ENCODE results near the gene SEPTIN1. TPM values are rescaled to one million over a fixed set of nuclear protein-coding genes. Genes with fewer than 3 reads are reported as not detected.
"Not testable (repeated sequence)": the region's sequence is repeated elsewhere in the genome, so short reads cannot be mapped to it uniquely, and the experiment has no call there.

The SEPTIN1 gene
- total RNA-seq, 1 donor, result 0.09 TPM

DNA sequence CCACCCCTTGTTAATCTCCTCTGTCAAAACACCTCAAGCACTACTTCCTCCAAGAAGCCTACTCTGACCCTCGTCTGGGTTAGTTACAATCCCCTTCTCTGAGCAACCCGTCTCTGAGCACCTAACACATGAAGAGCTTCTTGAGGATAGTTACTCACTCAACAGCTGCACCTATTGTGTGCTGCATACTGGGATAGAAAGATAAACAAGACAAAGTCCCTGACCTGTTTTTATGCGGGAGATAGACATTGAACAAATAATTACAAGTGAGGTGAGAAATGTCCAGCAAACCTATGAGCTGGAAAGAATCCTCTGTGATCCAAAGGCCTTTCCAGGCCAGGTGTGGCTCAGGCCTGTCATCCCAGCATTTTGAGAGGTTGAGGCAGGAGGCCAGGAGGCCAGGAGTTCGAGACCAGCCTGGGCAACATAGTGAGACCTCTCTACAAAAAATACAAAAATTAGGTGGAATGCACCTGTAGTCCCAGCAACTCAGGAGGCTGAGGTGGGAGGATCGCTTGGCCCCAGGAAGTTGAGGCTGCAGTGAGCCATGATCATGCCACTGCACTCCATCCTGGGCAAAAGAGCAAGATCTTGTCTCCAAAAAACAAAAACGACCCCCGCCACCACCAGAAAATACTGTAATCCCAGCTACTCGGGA lies 19.5 kb upstream of the SEPTIN1 start:
- TF ChIP-seq, protein P1, sequence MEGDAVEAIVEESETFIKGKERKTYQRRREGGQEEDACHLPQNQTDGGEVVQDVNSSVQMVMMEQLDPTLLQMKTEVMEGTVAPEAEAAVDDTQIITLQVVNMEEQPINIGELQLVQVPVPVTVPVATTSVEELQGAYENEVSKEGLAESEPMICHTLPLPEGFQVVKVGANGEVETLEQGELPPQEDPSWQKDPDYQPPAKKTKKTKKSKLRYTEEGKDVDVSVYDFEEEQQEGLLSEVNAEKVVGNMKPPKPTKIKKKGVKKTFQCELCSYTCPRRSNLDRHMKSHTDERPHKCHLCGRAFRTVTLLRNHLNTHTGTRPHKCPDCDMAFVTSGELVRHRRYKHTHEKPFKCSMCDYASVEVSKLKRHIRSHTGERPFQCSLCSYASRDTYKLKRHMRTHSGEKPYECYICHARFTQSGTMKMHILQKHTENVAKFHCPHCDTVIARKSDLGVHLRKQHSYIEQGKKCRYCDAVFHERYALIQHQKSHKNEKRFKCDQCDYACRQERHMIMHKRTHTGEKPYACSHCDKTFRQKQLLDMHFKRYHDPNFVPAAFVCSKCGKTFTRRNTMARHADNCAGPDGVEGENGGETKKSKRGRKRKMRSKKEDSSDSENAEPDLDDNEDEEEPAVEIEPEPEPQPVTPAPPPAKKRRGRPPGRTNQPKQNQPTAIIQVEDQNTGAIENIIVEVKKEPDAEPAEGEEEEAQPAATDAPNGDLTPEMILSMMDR (IDR thresholded peaks at IDR 0.05; ENCODE audit: insufficient read depth, low read length), result no peak
- DNase-seq (ENCODE audit: low read depth), result no peak
- no peak overlapping the region for H3K4me3 ChIP-seq (ENCODE audit: low read depth, low read length)

DNA sequence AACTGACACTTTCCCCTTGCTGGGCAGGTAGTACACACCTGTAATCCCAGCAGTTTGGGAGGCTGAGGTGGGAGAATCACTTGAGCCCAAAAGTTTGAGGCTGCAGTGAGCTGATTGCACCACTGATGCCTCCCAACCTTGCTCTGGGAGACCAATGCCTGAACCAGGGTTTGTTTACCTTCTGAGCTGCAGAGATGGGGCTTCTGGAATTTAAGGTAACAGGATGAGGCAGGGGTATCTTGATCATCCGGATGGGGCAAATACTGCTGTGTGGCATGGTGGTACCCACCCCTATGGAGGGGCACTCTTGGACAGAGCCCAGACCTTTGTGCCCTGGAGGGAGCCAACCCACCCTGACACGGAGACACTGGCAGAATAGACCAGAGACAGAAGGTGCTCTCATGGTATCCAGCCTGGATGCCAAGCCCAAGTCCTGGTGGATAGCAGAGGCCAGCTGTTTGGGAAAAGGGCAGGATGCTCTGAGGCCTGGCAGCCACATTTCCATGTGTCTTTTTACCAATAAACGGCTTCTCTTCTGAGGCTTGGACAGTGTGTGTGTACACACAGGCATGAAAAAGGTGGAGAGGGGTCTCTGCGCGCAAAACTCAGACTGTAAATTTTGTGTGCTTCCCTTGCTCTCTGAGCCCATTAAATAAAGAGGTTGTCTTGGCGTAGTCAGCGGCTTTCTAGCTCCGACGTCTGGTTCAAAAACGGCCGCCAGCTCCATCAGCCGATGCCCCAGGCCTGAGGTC lies 17.2 kb upstream of the SEPTIN1 start:
- H3K4me3 ChIP-seq (ENCODE audit: low read depth, low read length), result peak overlapping the region; percentile 62
- DNase-seq (ENCODE audit: low read depth), result no peak
- TF ChIP-seq, protein P1 (IDR thresholded peaks at IDR 0.05; ENCODE audit: insufficient read depth, low read length), result no peak

DNA sequence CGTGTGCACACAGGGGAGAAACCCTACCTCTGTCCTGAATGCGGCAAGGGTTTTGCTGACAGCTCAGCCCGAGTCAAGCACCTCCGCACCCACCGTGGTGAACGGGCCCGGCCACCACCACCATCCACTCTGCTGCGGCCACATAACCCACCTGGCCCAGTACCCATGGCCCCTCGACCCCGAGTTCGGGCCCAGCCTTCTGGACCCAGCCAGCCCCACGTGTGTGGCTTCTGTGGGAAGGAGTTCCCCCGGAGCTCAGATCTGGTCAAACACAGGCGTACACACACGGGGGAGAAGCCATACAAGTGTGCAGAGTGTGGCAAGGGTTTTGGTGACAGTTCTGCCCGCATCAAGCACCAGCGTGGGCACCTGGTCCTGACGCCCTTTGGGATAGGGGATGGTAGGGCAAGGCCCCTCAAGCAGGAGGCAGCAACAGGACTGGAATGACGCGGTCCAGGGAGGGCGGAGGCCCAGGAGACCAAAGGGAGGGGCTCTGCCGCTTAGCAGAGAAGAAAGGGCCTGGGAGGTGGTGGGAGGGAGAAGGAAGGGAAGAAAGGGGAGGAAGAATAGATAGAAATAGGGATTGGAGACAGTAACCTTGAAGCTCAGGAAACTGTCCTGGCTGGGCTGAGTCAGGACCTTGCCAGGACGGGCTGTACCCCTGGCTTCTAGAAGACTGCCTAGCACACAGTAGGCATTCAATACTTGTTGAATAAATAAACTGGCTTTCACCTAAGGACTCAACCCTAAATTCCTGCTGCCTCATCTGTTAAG lies 16.5 kb upstream of the SEPTIN1 start:
- TF ChIP-seq, protein P1 (IDR thresholded peaks at IDR 0.05; ENCODE audit: insufficient read depth, low read length), result no peak
- no peak overlapping the region for H3K4me3 ChIP-seq (ENCODE audit: low read depth, low read length)
- no peak for DNase-seq (ENCODE audit: low read depth)

DNA sequence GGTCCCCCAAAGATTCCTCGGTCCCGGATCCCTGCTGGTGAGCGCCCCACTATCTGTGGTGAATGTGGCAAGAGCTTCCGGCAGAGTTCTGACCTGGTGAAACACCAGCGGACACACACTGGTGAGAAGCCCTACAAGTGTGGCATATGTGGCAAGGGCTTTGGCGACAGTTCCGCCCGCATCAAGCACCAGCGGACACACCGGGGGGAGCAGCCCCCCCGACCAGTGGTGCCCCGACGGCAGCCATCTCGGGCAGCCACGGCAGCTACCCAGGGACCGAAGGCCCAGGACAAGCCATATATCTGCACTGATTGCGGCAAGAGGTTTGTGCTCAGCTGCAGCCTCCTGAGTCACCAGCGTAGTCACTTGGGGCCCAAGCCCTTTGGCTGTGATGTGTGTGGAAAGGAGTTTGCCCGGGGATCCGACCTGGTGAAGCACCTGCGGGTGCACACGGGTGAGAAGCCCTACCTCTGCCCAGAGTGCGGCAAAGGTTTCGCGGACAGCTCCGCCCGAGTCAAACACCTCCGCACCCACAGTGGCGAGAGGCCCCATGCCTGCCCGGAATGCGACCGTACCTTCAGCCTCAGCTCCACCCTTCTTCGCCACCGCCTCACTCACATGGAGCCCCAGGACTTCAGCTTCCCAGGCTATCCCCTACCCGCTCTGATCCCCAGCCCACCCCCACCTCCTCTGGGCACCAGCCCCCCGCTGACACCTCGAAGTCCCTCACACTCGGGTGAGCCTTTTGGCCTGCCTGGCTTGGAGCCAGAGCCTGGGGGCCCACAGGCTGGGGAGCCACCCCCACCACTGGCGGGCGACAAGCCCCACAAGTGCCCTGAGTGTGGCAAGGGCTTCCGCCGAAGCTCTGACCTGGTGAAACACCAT lies 15.7 kb upstream of the SEPTIN1 start:
- DNase-seq (ENCODE audit: low read depth), result no peak
- no peak overlapping the region for H3K4me3 ChIP-seq (ENCODE audit: low read depth, low read length)
- TF ChIP-seq, protein P1 (IDR thresholded peaks at IDR 0.05; ENCODE audit: insufficient read depth, low read length), result no peak

DNA sequence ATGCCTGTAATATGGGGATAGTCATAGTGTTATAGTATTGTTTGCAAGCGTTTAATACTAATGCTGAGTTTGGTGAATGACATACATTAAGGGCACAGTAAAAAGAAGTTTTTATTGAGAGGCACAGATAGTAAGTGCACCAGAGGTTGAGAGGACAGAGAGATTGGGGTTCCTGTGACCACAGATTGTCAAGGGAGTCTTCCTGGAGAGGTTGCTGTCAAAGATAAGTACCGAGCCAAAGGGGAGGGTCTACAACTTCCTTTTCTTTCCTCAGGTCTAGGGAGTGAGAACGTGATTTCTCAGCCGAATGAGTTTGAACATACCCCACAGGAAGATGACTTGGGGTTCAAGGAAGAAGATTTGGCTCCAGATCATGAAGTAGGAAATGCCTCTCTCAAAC lies 14.7 kb upstream of the SEPTIN1 start:
- no peak for DNase-seq (ENCODE audit: low read depth)
- TF ChIP-seq, protein P1 (IDR thresholded peaks at IDR 0.05; ENCODE audit: insufficient read depth, low read length), result no peak
- no peak overlapping the region for H3K4me3 ChIP-seq (ENCODE audit: low read depth, low read length)

DNA sequence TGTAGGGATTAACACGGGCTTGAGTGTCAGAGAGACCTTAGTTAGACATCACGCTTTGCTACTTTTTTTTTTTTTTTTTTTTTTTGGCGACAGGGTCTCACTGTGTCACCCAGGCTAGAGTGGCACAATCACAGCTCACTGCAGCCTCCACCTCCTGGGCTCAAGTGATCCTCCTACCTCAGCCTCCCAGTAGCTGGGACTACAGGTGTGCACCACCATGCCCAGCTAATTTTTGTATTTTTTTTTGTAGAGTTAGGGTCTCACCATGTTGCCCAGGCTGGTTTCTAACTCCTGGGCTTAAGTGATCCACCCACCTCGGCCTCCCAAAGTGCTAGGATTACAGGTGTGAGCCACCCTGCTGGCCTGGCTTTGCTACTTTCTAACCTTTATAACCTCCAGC lies 14.3 kb upstream of the SEPTIN1 start:
- not testable (repeated sequence) for H3K4me3 ChIP-seq (ENCODE audit: low read depth, low read length); DNase-seq (ENCODE audit: low read depth)
